NCI-H2029 (cell line): ENCODE measurements around the gene TNK2.
"Not testable (repeated sequence)": the region's sequence is repeated elsewhere in the genome, so short reads cannot be mapped to it uniquely, and the experiment has no call there.

ENCODE experiments used
- DNase-seq: peaks from one replicate; lab custom pipeline; 2025; lab: John Stamatoyannopoulos, UW

Gene TNK2

DNA sequence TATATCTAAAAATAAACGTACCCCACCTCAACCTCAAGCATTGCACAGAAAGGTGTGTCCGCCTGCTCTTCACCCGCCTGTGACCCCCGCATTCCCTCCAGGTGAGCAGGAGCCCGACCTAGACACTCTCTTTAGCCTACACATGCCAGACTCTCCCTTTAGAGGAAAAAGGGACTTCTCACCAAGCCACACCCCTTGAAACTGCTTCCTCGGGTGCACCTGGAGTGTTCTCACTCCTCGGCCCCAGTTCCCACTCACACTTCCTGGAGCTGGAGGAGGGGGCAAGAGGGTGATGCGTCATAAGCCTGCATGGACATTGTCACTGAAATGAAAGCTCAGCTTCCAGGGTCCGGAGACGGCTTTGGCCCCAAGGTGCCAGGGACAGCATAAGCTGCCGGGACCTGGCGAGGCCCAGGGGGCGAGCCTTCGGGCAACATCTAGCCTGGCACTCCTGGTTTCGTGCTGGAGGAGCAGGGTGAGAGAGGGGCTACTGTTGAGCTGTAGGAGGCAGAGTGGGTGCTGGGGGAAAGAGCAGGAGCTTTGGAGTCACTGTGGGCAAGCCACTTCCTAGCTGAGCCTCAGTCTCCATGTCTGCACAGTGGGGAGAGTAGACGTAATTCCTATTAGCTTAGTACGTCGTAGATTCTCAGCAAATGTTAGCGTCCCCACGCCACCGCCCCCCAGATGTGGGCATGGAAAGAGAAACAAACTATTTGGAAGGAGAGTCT is 86.8 kb downstream of the TNK2 start:
- no peak for DNase-seq

DNA sequence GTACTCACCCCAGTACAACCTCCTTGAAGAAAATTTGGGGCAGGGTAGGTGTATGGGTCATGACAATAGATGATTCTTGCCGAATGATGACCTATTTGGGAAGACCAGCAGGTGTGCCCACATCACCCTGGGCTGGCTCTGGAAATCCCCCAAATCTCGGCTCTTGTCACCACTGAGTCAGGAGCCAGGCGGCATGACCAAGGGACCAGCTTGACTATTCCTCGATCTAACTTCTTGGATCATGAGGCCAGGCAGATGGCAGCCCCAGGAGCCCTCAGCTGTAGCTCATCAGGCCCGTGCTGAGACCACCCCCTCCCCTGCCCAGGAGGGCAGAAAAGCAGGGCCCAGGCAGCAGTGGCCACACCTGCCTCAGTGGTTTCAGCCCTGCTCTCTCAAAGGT is 87.5 kb downstream of the TNK2 start:
- no peak for DNase-seq

GRCh38 chr3:195820186-195820585 is 88.2 kb downstream of the TNK2 start:
- DNase-seq = no peak

DNA sequence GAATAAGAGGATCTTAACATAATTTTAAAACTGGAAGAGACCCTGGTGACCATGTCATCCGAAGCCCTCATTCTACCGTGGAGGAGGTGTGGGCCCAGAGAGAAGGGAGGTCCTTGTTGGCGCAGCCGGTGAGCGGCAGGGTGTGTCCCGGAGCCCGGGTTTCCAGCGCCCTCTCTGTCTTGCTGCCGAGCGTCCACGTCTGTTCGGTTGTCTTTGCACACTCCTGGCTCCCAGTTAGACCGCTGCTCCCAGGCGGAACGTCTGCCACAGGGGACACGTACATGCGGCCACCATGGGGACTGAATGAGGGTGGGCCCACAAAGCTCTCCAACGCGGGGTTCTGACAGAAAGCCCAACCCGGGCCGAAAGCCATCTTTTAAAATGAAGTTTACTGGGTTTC is 90.0 kb downstream of the TNK2 start:
- DNase-seq = no peak

DNA sequence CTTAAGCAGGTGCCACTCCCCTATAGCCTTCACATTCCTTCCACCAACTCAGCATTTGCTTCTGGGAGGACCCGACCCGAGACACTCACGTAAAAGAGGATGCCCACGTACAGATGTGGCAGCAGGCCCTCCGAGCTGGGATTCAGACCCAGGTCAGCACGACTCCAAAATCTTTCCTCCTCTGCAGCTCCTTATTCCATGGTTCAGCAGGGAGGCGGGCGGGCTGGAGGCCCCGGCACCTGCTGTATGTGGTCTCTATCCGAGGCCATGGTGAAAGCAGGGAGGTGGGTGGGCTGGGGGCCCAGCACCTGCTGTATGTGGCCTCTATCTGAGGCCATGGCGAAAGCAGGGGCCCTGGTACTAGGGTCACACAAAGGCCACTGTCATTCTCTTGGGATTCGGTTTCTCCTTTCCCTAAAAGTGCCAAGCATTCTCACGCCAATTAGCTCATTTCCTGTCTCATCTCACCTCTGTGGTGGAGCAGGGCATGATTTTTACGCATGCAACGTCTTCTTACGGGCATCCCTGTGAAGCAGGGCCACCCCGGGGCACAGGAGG is 90.7 kb downstream of the TNK2 start:
- no peak for DNase-seq

DNA sequence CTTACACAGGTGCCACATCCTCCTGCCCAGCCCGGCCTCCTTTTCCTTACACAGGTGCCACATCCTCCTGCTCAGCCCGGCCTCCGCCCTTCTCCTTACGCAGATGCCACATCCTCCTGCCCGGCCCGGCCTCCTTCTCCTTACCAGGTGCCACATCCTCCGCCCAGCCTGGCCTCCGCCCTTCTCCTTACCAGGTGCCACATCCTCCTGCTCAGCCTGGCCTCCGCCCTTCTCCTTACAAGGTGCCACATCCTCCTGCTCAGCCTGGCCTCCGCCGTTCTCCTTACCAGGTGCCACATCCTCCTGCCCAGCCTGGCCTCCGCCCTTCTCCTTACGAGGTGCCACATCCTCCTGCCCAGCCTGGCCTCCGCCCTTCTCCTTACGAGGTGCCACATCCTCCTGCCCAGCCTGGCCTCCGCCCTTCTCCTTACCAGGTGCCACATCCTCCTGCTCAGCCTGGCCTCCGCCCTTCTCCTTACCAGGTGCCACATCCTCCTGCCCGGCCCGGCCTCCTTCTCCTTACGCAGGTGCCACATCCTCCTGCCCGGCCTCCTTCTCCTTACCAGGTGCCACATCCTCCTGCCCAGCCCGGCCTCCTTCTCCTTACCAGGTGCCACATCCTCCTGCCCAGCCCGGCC is 92.0 kb downstream of the TNK2 start:
- DNase-seq = not testable (repeated sequence)

DNA sequence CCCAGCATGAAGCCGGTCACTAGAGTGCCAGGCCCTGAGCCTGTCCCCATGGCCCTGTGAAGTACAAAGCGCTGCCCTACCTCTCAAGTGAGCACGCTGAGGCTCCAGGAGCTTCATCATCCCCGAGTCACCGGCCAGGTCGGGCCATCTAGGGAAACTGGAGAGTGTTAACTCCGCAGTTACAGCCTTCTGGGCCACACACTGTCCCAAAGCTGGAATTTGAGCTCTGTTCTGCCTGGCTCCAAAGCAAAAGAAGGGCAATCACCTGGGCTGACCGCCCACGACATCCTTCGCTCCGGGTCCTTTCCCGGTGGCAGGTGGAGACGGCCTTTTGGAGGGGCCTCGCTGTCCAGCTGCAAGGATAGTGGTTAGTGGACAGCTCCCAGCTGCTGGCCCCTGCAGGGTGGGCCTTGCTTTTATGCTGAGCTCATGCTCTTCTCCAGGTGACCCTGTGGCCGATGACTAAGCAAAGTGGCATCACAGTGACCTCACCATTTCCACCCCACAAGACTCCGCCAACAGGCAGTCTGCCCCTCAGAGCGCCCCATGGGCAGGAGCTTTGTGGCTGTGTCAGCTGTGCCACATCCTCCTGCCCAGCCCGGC is 93.1 kb downstream of the TNK2 start:
- DNase-seq = no peak

DNA sequence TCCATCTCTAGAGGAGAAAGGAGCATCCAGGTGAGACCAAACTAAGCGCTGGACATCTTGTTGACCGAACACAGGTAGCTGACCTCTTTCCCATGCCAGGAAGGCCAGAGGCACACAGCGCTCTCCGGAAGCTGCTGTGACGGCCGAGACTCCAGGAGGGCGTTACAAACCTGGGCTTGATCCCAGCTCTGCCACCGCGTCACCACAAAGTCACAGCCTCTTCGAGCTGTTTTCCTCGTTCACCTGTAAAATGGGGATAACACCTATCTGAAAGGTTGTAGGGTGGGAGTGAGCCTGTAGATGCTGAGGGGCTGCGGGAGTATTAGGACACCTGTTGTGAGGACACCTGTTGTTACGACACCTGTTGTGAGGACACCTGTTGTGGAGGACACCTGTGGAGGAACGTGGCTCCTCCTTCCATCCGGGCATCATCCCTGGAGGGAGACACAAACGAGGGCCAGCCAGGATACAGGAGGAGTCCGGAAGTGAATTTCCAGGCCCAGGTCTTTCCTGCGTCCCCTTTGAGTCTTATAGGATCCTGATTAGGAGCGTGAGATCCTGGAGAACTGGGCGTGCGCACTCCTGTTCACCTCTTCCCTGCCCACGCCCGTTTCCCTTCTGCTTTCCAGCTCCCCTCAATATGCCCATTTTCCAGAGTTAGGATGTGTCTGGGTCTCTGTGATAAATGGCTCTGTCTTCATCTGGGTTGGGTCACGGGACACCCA is 94.3 kb downstream of the TNK2 start:
- DNase-seq = no peak
